NCI-H1417 (cell line): Measurements from ENCODE around the gene SPRN.
A peak's percentile ranks its signal among the peaks of the same experiment; 100 is the strongest.
"Not testable (repeated sequence)": the region's sequence is repeated elsewhere in the genome, so short reads cannot be mapped to it uniquely, and the experiment has no call there.

Source experiments
- DNase-seq, 3 experiments: peaks; one replicate each; lab custom pipeline; 2025; lab: John Stamatoyannopoulos, UW

SPRN gene

GRCh38 chr10:133386951-133387350, 37.5 kb downstream of the SPRN start:
- DNase-seq = not testable (repeated sequence)

GRCh38 chr10:133385214-133385613, 39.2 kb downstream of the SPRN start:
- no peak for DNase-seq

- DNase-seq = no peak
These were observed 40.4 kb downstream of the SPRN start for GRCh38 chr10:133384071-133384470.

GRCh38 chr10:133383551-133383950, 40.9 kb downstream of the SPRN start:
- DNase-seq = no peak

- DNase-seq = no peak
These were observed 43.4 kb downstream of the SPRN start for GRCh38 chr10:133381036-133381435.

GRCh38 chr10:133379801-133380666, 44.4 kb downstream of the SPRN start:
- no peak for DNase-seq

- DNase-seq = peak in 2 of 3 experiments; percentile 33 to 57
These were observed 45.1 kb downstream of the SPRN start, which contains the start of gene PAOX for GRCh38 chr10:133379152-133379800. Gene PAOX (plus strand): TSS chr10:133379262. CDS start chr10:133379317, 55 bp downstream.

- DNase-seq = peak in 2 of 3 experiments; percentile 59 to 60
These were observed 46.0 kb downstream of the SPRN start for GRCh38 chr10:133378251-133379096.

- no peak for DNase-seq
These were observed 46.6 kb downstream of the SPRN start for GRCh38 chr10:133377818-133378250.

- no peak for DNase-seq
These were observed 47.2 kb downstream of the SPRN start for GRCh38 chr10:133377025-133377817.

- not testable (repeated sequence) for DNase-seq
These were observed 48.2 kb downstream of the SPRN start for GRCh38 chr10:133376183-133376582.

GRCh38 chr10:133375357-133376115, 48.9 kb downstream of the SPRN start:
- no peak for DNase-seq

- peak; percentile 83 to 90 (median 87) for DNase-seq
These were observed 51.0 kb downstream of the SPRN start, which contains the start of gene ECHS1 for GRCh38 chr10:133373174-133374090. Gene ECHS1 (minus strand): TSS chr10:133373354. CDS start chr10:133373333, 21 bp downstream.

GRCh38 chr10:133372507-133372906, 51.9 kb downstream of the SPRN start:
- no peak for DNase-seq
